Hepatocyte (in vitro differentiated cells): ENCODE results near the gene NT5C2. TPM values are rescaled to one million over a fixed set of nuclear protein-coding genes. Genes with fewer than 3 reads are reported as not detected.

Experiments
- DNase-seq: peaks from one replicate; pipeline ENCODE4 v3.0.0-alpha.2; 2016; ENCODE audit warnings: low spot score
- H2AFZ ChIP-seq: fragments of 200-600 bp; sonication (generic); 2 replicates; pipeline ENCODE4 v1.6.0; 2016; ENCODE audit warnings: antibody characterized with exemption, mild to moderate bottlenecking
- H3K27ac ChIP-seq: fragments of 200-600 bp; sonication (generic); 2 replicates; pipeline ENCODE4 v1.5.1; 2016; ENCODE audit warnings: mild to moderate bottlenecking
- H3K27me3 ChIP-seq: fragments of 200-600 bp; sonication (generic); 2 replicates; pipeline ENCODE4 v1.6.1; 2016
- H3K36me3 ChIP-seq: fragments of 200-600 bp; sonication (generic); replicated peaks from 2 replicates; pipeline ENCODE4 v1.5.1; 2016; ENCODE audit warnings: low read depth; ENCODE audit not compliant: insufficient read depth
- H3K4me1 ChIP-seq: fragments of 200-600 bp; sonication (generic); 2 replicates; pipeline ENCODE4 v1.5.1; 2016; ENCODE audit warnings: mild to moderate bottlenecking, moderate library complexity; ENCODE audit not compliant: insufficient read depth
- H3K4me2 ChIP-seq: fragments of 200-600 bp; sonication (generic); 2 replicates; pipeline ENCODE4 v1.6.0; 2016
- H3K4me3 ChIP-seq: fragments of 200-600 bp; sonication (generic); 2 replicates; pipeline ENCODE4 v1.5.1; 2016; ENCODE audit warnings: mild to moderate bottlenecking
- H3K79me2 ChIP-seq: fragments of 200-600 bp; sonication (generic); 2 replicates; pipeline ENCODE4 v1.6.0; 2017; ENCODE audit warnings: mild to moderate bottlenecking
- H3K9me2 ChIP-seq: fragments of 200-600 bp; sonication (generic); replicated peaks from 2 replicates; pipeline ENCODE4 v1.6.0; 2017; ENCODE audit warnings: mild to moderate bottlenecking; ENCODE audit not compliant: insufficient read depth
- H3K9me3 ChIP-seq: fragments of 200-600 bp; sonication (generic); 2 replicates; pipeline ENCODE4 v1.5.1; 2016; ENCODE audit warnings: low read depth, mild to moderate bottlenecking
- H4K20me1 ChIP-seq: fragments of 200-600 bp; sonication (generic); 2 replicates; pipeline ENCODE4 v1.6.0; 2016; ENCODE audit warnings: mild to moderate bottlenecking; ENCODE audit not compliant: insufficient read depth, poor library complexity, severe bottlenecking
- EZH2 ChIP-seq: fragments of 200-600 bp; sonication (generic); IDR thresholded peaks from 2 replicates; pipeline ENCODE4 v1.6.1; 2016; ENCODE audit warnings: antibody characterized with exemption, mild to moderate bottlenecking, borderline replicate concordance
- EZH2phosphoT487 ChIP-seq: fragments of 200-600 bp; sonication (generic); IDR thresholded peaks from one replicate; pipeline ENCODE4 v1.6.1; 2018; ENCODE audit warnings: antibody characterized with exemption, mild to moderate bottlenecking, low read depth, moderate library complexity; ENCODE audit not compliant: unreplicated experiment, severe bottlenecking
- WGBS: methylation state at CpG from one replicate; pipeline ENCODE4 v1.1.6; 2016; ENCODE audit warnings: low lambda C conversion rate; ENCODE audit errors: missing lambda C conversion rate; 5-methylcytosine and 5-hydroxymethylcytosine counted together
- polyA plus RNA-seq: library from polyadenylated mRNA; unstranded; fragments of >200 nt; fragmentation: Nextera tagmentation; extraction: Ambion mirVana; gene quantifications from 2 replicates; pipeline ENCODE4 v1.2.1, GENCODE V29; 2016
- total RNA-seq: library from RNA; depleted of rRNA; stranded (reverse); fragments of >200 nt; gene quantifications from 2 replicates; pipeline ENCODE4 v1.2.3, GENCODE V29; 2014
- TF ChIP-seq, protein P1 (sequence below): fragments of 200-600 bp; sonication (generic); IDR thresholded peaks from 2 replicates; pipeline ENCODE4 v1.5.1; 2016; ENCODE audit warnings: antibody characterized with exemption, mild to moderate bottlenecking; ENCODE audit not compliant: poor library complexity

NT5C2 gene
- total and polyA plus RNA-seq, 2 experiments from 2014 or later: 50.7 to 52.0 TPM

DNA sequence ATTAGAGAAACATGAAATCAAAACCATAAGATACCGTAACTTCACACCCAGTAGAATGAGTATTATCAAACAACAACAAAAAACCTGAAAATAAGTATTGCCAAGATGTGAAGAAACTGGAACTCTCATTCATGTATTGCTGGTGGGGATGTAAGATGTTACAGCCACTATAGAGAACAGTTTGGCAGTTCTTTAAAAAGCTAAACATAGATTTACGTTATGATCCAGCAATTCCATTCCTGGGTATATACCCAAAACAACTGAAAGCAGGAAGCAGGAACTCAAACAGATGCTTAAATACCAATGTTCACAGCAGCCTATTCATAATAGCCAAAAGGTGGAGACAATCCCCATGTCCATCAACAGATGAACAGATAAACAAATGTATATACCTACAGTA lies 72.5 kb downstream of the NT5C2 start:
- no peak overlapping the region for H3K4me2 ChIP-seq
- H2AFZ ChIP-seq: no peak overlapping the region
- peaks cover 8% of the 10 kb centered on the region for H4K20me1 ChIP-seq
- H3K27me3 ChIP-seq: no peaks in the 10 kb centered on the region
- TF ChIP-seq, protein P1, sequence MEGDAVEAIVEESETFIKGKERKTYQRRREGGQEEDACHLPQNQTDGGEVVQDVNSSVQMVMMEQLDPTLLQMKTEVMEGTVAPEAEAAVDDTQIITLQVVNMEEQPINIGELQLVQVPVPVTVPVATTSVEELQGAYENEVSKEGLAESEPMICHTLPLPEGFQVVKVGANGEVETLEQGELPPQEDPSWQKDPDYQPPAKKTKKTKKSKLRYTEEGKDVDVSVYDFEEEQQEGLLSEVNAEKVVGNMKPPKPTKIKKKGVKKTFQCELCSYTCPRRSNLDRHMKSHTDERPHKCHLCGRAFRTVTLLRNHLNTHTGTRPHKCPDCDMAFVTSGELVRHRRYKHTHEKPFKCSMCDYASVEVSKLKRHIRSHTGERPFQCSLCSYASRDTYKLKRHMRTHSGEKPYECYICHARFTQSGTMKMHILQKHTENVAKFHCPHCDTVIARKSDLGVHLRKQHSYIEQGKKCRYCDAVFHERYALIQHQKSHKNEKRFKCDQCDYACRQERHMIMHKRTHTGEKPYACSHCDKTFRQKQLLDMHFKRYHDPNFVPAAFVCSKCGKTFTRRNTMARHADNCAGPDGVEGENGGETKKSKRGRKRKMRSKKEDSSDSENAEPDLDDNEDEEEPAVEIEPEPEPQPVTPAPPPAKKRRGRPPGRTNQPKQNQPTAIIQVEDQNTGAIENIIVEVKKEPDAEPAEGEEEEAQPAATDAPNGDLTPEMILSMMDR: no peak
- TF ChIP-seq EZH2: no peak
- no peak for TF ChIP-seq EZH2phosphoT487
- DNase-seq: no peak
- H3K27ac ChIP-seq: no peak overlapping the region
- peaks cover 10% of the 10 kb centered on the region for H3K4me1 ChIP-seq
- no peak overlapping the region for H3K4me3 ChIP-seq
- H3K79me2 ChIP-seq: peaks cover 32% of the 10 kb centered on the region
- H3K36me3 ChIP-seq: no peaks in the 10 kb centered on the region
- H3K9me2 ChIP-seq: no peaks in the 10 kb centered on the region
- H3K9me3 ChIP-seq: no peaks in the 10 kb centered on the region
- WGBS: 83% methylated on average over 2 of the region's 2 CpGs

DNA sequence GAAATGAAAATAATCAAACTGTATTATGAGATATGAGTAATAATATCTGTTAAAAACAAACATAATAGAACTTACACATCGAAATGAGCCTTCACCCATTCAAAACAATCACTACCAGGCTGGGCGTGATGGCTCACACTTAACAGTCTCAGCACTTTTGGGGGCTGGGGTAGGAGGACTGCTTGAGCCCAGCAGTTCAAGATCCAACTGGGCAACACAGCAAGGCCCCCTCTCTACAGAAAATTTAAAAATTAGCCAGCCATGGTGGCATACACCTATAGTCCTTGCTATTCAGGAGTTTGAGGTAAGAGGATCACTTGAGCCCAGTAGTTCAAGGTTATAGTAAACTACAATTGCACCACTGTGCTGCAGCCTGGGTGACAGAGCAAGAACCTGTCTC lies 75.8 kb downstream of the NT5C2 start:
- peaks cover 37% of the 10 kb centered on the region for H3K79me2 ChIP-seq
- H3K27ac ChIP-seq: no peak overlapping the region
- no peaks in the 10 kb centered on the region for H3K9me2 ChIP-seq
- peaks cover 10% of the 10 kb centered on the region for H3K4me1 ChIP-seq
- no peak for DNase-seq
- H3K4me3 ChIP-seq: no peak overlapping the region
- H3K27me3 ChIP-seq: no peaks in the 10 kb centered on the region
- peaks cover 8% of the 10 kb centered on the region for H4K20me1 ChIP-seq
- TF ChIP-seq EZH2 (no peak), EZH2phosphoT487 (no peak)
- TF ChIP-seq, protein P1: no peak
- H3K36me3 ChIP-seq: no peaks in the 10 kb centered on the region
- H3K9me3 ChIP-seq: no peaks in the 10 kb centered on the region
- 95% methylated on average over 2 of the region's 2 CpGs for WGBS
- H3K4me2 ChIP-seq: no peak overlapping the region
- no peak overlapping the region for H2AFZ ChIP-seq

DNA sequence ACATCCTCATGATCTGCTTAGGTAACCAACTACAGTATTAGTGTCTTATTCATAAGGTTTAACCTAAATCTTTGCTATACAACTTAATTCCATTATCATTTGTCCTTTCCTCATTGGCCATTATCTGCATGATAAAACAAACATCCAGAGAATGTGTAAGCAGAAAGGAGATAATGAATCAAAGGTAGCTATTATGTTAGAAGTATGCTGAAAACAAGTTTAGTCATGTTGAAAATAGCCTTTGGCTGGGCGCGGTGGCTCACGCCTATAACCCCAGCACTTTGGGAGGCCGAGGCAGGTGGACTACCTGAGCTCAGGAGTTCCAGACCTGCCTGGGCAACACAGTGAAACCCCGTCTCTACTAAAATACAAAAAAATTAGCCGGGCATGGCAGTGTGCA lies 78.2 kb downstream of the NT5C2 start:
- H3K4me2 ChIP-seq: peak overlapping the region; percentile 11
- 76% methylated on average over 6 of the region's 6 CpGs for WGBS
- H2AFZ ChIP-seq: no peak overlapping the region
- no peaks in the 10 kb centered on the region for H3K27me3 ChIP-seq
- DNase-seq: no peak
- peaks cover 41% of the 10 kb centered on the region for H3K79me2 ChIP-seq
- H3K36me3 ChIP-seq: no peaks in the 10 kb centered on the region
- H3K4me3 ChIP-seq: no peak overlapping the region
- no peaks in the 10 kb centered on the region for H3K9me2 ChIP-seq
- no peaks in the 10 kb centered on the region for H3K9me3 ChIP-seq
- no peak overlapping the region for H3K27ac ChIP-seq
- TF ChIP-seq, protein P1: no peak
- TF ChIP-seq EZH2phosphoT487 (no peak), EZH2 (no peak)
- H4K20me1 ChIP-seq: peaks cover 3% of the 10 kb centered on the region
- peaks cover 18% of the 10 kb centered on the region for H3K4me1 ChIP-seq
